SH-SY5Y (cell line): ENCODE measurements around the gene RYR1.

Experiments used
- GATA2 ChIP-seq: IDR thresholded peaks from 2 replicates; pipeline ENCODE4 v1.6.1; 2011; ENCODE audit warnings: mild to moderate bottlenecking, low read depth, low read length
- GATA3 ChIP-seq: IDR thresholded peaks from 2 replicates; pipeline ENCODE4 v1.6.1; 2011; ENCODE audit warnings: low read depth, mild to moderate bottlenecking, low read length, moderate library complexity

DNA sequence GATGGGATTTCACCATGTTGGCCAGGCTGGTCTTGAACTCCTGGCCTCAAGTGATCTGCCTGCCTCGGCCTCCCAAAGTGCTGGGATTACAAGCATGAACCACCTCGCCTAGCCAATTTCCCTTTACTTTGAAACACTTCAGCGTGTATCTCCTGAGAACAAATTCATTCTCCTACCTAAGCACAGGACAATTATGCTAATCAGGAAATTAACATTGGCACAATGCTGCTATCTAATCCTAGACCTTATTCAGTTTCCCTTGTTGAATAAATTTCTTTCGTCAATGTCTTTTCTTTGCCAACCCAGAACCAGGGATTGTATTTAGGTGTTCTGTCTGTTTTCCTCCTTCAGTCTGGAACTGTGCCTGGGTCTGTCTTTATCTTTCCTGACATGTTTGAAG is 116.5 kb downstream of the RYR1 start:
- TF ChIP-seq GATA2 (no peak), GATA3 (no peak)
